ENCODE results near the gene NAPA.

DNA sequence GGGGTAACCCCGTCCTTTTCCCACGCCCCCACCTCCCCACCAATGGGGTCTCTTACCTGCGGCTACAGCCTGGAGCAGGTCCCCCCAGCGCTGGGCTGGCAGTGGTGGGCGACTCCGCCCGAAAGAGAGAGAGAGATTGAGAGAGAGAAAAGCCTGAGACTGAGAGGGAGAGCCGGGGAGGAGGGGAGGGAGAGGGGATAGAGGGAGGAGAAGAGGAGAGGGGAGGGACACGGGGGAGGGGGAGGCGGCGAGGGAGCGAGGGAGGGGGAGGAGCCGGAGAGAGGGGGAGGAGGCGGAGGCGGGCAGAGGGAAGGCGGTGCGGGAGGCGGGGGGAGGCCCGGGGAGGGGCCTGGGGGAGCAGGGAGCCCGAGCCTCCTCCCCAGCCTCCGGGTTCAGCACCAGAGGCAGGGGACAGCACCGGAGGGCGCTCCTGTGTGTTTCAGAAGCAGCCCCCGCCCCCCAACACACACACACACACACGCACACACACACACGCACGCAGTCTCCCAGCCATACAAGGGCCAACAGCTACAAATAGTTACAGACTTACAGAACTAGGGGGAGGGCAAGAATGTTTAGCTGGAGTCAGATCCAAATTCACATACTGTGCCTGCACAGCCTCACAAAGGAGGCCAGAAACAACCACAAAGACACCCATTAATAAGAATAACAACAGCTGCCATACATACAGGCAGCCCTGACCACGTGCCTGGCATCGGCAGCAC, 43.0 kb downstream of the NAPA start, which contains the start of gene SLC8A2:
- no peak for TF ChIP-seq CTCF (IDR thresholded peaks at IDR 0.05; ENCODE audit: poor library complexity, severe bottlenecking)
- no peak for TF ChIP-seq EP300 (conservative IDR thresholded peaks at IDR 0.05; ENCODE audit: poor library complexity, severe bottlenecking)
- TF ChIP-seq MXI1 (conservative IDR thresholded peaks at IDR 0.05; ENCODE audit: poor library complexity, severe bottlenecking) = peak; percentile 33
- no peak for TF ChIP-seq TAF1 (IDR thresholded peaks at IDR 0.05; ENCODE audit: low read depth)
- TF ChIP-seq POLR2AphosphoS5 (IDR thresholded peaks at IDR 0.05) = peak; percentile 20
- TF ChIP-seq EZH2 (IDR thresholded peaks at IDR 0.05; ENCODE audit: borderline replicate concordance, insufficient read depth, low read length, poor library complexity, severe bottlenecking) = no peak
- TF ChIP-seq, protein P1, sequence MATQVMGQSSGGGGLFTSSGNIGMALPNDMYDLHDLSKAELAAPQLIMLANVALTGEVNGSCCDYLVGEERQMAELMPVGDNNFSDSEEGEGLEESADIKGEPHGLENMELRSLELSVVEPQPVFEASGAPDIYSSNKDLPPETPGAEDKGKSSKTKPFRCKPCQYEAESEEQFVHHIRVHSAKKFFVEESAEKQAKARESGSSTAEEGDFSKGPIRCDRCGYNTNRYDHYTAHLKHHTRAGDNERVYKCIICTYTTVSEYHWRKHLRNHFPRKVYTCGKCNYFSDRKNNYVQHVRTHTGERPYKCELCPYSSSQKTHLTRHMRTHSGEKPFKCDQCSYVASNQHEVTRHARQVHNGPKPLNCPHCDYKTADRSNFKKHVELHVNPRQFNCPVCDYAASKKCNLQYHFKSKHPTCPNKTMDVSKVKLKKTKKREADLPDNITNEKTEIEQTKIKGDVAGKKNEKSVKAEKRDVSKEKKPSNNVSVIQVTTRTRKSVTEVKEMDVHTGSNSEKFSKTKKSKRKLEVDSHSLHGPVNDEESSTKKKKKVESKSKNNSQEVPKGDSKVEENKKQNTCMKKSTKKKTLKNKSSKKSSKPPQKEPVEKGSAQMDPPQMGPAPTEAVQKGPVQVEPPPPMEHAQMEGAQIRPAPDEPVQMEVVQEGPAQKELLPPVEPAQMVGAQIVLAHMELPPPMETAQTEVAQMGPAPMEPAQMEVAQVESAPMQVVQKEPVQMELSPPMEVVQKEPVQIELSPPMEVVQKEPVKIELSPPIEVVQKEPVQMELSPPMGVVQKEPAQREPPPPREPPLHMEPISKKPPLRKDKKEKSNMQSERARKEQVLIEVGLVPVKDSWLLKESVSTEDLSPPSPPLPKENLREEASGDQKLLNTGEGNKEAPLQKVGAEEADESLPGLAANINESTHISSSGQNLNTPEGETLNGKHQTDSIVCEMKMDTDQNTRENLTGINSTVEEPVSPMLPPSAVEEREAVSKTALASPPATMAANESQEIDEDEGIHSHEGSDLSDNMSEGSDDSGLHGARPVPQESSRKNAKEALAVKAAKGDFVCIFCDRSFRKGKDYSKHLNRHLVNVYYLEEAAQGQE (IDR thresholded peaks at IDR 0.05; ENCODE audit: borderline replicate concordance) = peak; percentile 84
